ENCODE data around the gene MYBPH. TPM values are rescaled to one million over a fixed set of nuclear protein-coding genes. Genes with fewer than 3 reads are reported as not detected.

Gene MYBPH
- total and polyA plus RNA-seq, 2 experiments from 2014 or later = not detected

- H3K4me1 Mint-ChIP-seq = peaks cover 39% of the 10 kb centered on the region
- no peak for TF ChIP-seq REST (IDR thresholded peaks at IDR 0.05; ENCODE audit: unreplicated experiment)
- no peak for TF ChIP-seq ZNF462 (CRISPR knock-in tag; IDR thresholded peaks at IDR 0.05)
- no peak for TF ChIP-seq ZNF114 (CRISPR knock-in tag; IDR thresholded peaks at IDR 0.05)
- TF ChIP-seq NANOG (IDR thresholded peaks at IDR 0.05; ENCODE audit: borderline replicate concordance) = no peak
- no peak for TF ChIP-seq POLR2AphosphoS5 (IDR thresholded peaks at IDR 0.05; ENCODE audit: low read depth)
- TF ChIP-seq EZH2phosphoT487 (IDR thresholded peaks at IDR 0.05; ENCODE audit: unreplicated experiment) = no peak
- no peak for TF ChIP-seq ETS1 (IDR thresholded peaks at IDR 0.05)
- TF ChIP-seq STAT1 (IDR thresholded peaks at IDR 0.05; ENCODE audit: unreplicated experiment) = no peak
- no peak for TF ChIP-seq CTCF (conservative IDR thresholded peaks at IDR 0.05; ENCODE audit: low read depth in 2 of 2)
- TF ChIP-seq CREB1 (CRISPR knock-in tag; IDR thresholded peaks at IDR 0.05; ENCODE audit: low read depth) = no peak
- no peak for TF ChIP-seq EZH2 (IDR thresholded peaks at IDR 0.05; ENCODE audit: low read depth, unreplicated experiment)
- no peak for TF ChIP-seq JUNB (IDR thresholded peaks at IDR 0.05; ENCODE audit: unreplicated experiment)
- TF ChIP-seq ZNF331 (CRISPR knock-in tag; IDR thresholded peaks at IDR 0.05; ENCODE audit: low read depth) = no peak
- Histone ChIP-seq H3K36me3 (ENCODE audit: insufficient read depth) (no peaks in the 10 kb centered on the region), H3F3A (replicated peaks; ENCODE audit: low read depth) (no peaks in the 10 kb centered on the region), H3K4me1 (ENCODE audit: insufficient read depth) (peaks cover 23% of the 10 kb centered on the region), H4K20me1 (replicated peaks; ENCODE audit: insufficient read depth) (no peaks in the 10 kb centered on the region), H3K79me2 (replicated peaks; ENCODE audit: insufficient read depth) (no peaks in the 10 kb centered on the region), H3K4me2 (no peak overlapping the region), H3K27me3 (ENCODE audit: insufficient read depth) (no peaks in the 10 kb centered on the region), H3K27ac (ENCODE audit: low read depth) (no peak overlapping the region), H3K9me2 (ENCODE audit: insufficient read depth) (no peaks in the 10 kb centered on the region), H2AFZ (no peak overlapping the region), H3K4me3 (no peak overlapping the region)
- no peaks in the 10 kb centered on the region for H3K36me3 Mint-ChIP-seq (ENCODE audit: low read depth)
- H3K9me3 Mint-ChIP-seq = peaks cover 2% of the 10 kb centered on the region; the same call in 1 of the 3 replicates
- H3K27me3 Mint-ChIP-seq (ENCODE audit: insufficient read depth, low read depth, poor library complexity) = peaks cover 14% of the 10 kb centered on the region
- ATAC-seq (no peak), DNase-seq (ENCODE audit: low spot score) (no peak)
- H3K27ac Mint-ChIP-seq = no peak overlapping the region
- no peak overlapping the region for H3K4me3 Mint-ChIP-seq
These were observed 32.0 kb downstream of the MYBPH start for GRCh38 chr1:203143641-203144040.
